GM21717 (cell line): Measurements from ENCODE around the gene SCAF8.

Experiments used
- ATAC-seq: cut with Tn5 transposase; IDR thresholded peaks from one replicate; pipeline ENCODE4 v1.9.1; 2021; ENCODE audit warnings: mild to moderate bottlenecking, moderate library complexity; ENCODE audit not compliant: unreplicated experiment

SCAF8 gene

GRCh38 chr6:154822947-154823558 lies 89.8 kb downstream of the SCAF8 start:
- no peak for ATAC-seq

GRCh38 chr6:154824076-154824475 lies 90.9 kb downstream of the SCAF8 start:
- no peak for ATAC-seq

- ATAC-seq, result no peak
These were observed 96.8 kb downstream of the SCAF8 start for GRCh38 chr6:154829970-154830369.

- ATAC-seq, result no peak
These were observed 97.6 kb downstream of the SCAF8 start for GRCh38 chr6:154830771-154831170.

GRCh38 chr6:154835307-154835706 lies 102.1 kb downstream of the SCAF8 start:
- ATAC-seq, result no peak

GRCh38 chr6:154839546-154839945 lies 106.3 kb downstream of the SCAF8 start:
- ATAC-seq, result no peak

- no peak for ATAC-seq
These were observed 107.1 kb downstream of the SCAF8 start for GRCh38 chr6:154840363-154840762.

GRCh38 chr6:154841109-154841508 lies 107.9 kb downstream of the SCAF8 start:
- no peak for ATAC-seq

GRCh38 chr6:154842833-154843232 lies 109.6 kb downstream of the SCAF8 start:
- ATAC-seq, result no peak

- no peak for ATAC-seq
These were observed 114.1 kb downstream of the SCAF8 start for GRCh38 chr6:154847318-154847717.

- ATAC-seq, result no peak
These were observed 115.4 kb downstream of the SCAF8 start for GRCh38 chr6:154848580-154848979.

GRCh38 chr6:154849475-154849874 lies 116.3 kb downstream of the SCAF8 start:
- ATAC-seq, result no peak

GRCh38 chr6:154852687-154853086 lies 119.5 kb downstream of the SCAF8 start:
- no peak for ATAC-seq

- no peak for ATAC-seq
These were observed 124.3 kb downstream of the SCAF8 start for GRCh38 chr6:154857529-154857928.

- ATAC-seq, result no peak
These were observed 128.6 kb downstream of the SCAF8 start for GRCh38 chr6:154861825-154862224.

GRCh38 chr6:154862536-154862935 lies 129.3 kb downstream of the SCAF8 start:
- ATAC-seq, result no peak

GRCh38 chr6:154864066-154864430 lies 130.8 kb downstream of the SCAF8 start:
- no peak for ATAC-seq

- ATAC-seq, result no peak
These were observed 132.1 kb downstream of the SCAF8 start for GRCh38 chr6:154865291-154865690.

GRCh38 chr6:154868143-154868594 lies 135.0 kb downstream of the SCAF8 start:
- ATAC-seq, result no peak

GRCh38 chr6:154872542-154873114 lies 139.4 kb downstream of the SCAF8 start:
- no peak for ATAC-seq

- no peak for ATAC-seq
These were observed 140.3 kb downstream of the SCAF8 start for GRCh38 chr6:154873546-154873945.

- ATAC-seq, result no peak
These were observed 141.8 kb downstream of the SCAF8 start for GRCh38 chr6:154874773-154875592.
